HTERT RPE-1 (cell line): ENCODE results near the gene ENDOV.

Source experiments
- in situ Hi-C: fragments of 300-500 bp; cut with MboI; formaldehyde crosslinking; loops from 4 replicates; pipeline ENCODE4 v1.14.3; 2020; ENCODE audit warnings: low sequenced_read_pairs

The ENDOV gene

DNA sequence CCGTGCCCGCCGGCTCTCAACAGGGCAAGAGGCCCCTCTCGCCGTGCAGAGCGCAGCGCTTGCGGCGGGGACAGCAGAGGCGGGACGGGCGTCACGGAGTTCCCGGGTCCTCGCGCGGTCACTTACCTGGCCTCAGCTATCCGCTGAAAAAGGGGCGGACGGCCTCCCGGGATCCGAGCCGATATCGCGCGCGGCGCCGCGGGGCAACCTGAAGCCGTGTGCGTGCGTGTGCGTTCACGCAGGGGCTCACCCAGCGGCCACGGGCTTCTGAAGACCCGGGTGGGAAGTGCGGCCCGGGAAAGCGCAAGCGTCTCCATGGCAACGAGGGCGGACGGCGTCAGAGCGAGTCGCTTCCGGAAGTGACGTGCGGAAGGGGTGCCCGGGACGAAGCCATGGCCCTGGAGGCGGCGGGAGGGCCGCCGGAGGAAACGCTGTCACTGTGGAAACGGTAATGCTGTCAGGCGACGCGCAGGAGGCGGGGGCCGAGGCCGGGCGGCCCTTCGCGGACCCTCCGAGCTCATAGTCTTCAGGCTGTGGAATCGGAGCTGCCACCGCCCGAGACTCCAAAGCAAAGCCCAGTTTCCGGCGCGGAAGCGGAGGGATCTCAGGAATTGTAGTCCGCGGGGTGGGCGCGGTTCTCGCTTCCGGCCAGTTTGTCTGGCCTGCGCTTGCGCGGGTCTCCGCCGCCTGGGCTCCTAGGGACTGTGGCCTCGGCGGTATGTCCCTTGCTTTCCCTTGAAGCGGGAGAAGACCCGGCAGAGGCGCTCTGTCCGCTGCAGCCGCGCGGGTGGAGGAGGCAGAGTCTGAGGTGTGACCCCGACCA is at the start of gene ENDOV:
Gene ENDOV, plus strand, starts transcription at position 365 of the 823 bp plus-strand sequence. Its CDS starts 28 bp downstream, at position 393.
- in situ Hi-C loops: no loop called here

DNA sequence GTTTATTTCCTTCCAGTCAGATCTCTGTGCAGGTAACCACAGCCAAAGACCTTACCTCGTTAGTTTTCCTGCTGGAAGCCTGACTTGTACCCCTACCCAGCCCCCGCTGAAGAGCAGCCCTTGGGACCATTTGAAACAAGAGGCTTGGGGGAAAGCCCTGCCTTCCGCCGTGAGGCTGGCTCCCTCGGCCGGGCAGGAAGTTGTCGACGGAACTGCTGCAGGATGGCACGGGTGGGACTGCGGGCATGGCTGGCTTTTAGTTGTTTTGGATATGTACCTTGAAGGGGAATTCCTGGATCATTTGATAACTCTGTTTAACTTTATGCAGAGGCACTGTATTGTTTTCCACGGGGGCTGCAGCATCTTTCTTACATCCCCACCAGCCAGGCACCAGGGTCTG is 49.0 kb upstream of the ENDOV start:
- in situ Hi-C loops: no loop called here

DNA sequence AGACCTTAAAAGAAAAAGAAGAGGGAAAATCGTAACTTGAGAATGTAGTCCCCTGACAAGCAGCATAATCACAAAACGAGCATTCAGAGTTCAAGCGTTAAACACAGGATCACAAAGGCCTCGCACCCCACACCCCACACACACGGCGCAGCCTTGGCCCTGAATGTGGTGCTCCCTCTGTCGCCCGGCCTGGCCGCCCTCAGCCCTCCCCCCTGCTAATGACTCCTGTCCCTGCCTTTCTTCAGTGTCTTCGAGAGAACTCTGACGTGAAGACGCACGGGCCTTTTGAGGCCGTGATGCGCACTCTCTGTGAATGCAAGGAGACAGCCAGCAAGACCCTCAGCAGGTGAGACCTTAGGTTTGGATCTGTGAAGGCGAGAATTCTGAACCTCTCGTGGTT is 47.5 kb upstream of the ENDOV start:
- in situ Hi-C loops: no loop called here

DNA sequence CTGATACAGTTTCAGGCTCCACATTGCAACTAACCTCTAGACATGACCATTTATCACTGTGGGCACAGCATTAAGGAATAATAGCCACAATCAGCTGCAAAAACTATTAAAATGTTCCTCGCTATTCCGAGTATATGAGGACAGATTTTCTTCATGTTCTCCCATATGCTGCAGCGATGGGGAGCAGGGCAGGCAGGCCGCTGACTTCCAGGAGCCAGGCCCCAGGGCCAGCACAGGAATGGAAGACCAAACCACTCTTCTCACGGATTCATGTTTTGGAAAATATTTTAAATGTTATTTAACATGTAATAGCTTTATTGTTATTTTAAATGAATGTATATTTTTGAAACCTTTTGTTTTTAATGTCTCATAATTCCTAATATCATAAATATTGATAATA is 43.8 kb upstream of the ENDOV start:
- in situ Hi-C loops: no loop called here

DNA sequence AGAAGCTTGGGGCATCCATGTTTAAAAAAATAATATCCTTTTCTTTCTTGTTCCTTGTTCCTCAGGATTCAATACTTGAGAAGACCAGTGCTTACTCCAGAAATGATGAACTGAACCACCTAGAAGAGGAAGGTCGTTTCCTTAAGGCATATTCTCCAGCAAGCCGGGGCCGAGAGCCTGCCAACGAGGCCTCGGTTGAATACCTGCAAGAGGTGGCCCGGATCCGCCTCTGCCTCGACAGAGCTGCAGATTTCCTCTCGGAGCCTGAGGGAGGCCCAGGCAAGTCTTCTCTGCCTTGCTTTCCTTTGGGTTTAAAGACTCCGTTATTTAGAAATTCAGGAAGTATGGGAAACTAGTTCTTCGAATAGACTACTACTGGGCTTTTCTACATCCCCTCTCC is 42.5 kb upstream of the ENDOV start:
- in situ Hi-C loops: no loop called here

DNA sequence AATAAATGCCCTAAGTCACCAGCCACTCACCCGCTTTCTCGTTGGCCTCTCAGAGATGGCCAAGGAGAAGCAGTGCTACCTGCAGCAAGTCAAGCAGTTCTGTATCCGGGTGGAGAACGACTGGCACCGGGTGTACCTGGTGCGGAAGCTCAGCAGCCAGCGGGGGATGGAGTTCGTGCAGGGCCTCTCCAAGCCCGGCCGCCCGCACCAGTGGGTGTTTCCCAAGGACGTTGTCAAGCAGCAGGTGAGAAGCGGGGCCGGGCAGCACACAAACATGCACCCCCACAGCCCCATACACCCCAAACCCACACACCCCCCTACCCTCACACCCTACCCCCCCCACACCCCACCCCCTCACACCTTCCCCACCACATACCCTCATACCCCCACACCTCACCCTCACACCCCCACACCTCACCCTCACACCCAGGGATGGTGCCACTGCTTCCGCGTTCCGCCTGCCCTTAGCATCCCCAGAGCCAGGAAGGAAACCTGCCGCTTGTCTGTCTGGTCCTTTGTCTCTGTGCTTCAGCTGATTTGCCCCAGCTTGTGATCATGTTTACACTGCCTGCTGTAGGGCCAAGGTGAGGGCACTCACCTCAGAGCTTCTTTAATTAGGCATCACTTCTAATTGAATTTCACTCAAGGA is 41.9 kb upstream of the ENDOV start:
- in situ Hi-C loops: no loop called here

DNA sequence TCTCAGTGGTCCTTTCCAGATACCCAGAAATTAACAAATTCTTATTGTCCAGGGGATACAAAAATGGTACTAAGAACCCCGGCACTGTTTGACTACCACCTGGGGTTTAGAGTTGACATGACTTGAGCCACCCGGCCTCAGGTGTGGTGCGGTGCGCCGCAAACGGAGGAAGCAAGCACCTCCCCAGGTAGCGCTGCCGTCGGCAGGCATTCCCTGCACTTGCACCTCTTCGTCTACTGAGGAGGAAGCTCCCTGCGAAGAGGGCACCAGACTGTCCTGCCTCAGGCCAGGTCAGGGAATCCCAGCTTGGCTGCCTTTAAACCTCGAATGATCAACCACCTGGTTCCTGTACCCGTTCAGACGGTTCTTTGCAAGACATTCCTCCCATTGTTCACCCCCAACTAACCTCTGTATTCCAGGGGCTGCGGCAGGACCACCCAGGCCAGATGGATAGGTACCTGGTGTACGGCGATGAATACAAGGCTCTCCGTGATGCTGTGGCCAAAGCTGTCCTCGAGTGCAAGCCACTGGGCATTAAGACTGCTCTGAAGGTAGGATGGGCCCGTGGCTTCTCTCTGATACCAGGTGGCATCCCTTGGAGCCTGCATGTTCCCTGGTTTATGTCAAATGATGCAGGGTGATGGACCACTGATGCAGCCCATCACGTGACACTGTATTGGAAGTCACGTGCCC is 40.8 kb upstream of the ENDOV start:
- in situ Hi-C loops: no loop called here

DNA sequence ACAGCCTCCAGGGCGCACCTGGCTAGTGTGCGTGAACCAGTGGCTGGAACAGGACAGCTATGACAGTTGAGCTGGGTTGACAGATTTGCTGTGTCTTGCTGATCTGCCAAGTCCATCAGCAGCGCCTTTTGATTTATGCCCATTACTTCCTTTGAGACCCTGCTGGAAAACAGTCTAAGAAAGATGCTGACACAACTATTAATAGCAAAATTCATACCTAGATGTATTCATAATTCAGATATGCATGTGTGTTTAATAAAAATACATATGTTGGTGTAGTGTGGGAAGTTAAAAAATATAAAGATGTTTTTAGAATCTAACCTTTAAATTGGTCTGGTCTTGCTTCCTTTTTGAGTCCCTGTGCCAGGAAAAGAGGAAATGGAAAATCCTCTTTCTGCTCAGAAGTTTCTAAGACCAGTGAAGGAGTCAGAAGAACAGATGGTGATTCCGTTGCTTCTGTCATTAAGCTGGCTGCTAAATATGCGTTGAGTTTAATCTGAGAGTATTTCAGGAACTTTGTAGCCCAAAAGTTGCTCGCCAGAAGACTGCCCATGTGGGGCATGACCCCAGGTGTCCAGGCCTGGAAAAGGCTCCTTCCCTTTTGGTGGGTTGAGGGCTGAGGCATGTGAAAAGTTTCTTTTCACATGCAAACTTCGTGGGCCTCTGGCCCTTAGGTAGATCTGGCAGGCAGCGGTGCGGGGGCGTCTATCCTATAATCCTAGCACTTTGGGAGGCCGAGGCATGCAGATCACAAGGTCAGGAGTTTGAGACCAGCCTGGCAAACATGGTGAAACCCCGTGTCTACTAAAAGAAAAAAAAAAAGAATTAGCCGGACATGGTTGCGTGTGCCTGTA is 40.0 kb upstream of the ENDOV start:
- in situ Hi-C loops: no loop called here

DNA sequence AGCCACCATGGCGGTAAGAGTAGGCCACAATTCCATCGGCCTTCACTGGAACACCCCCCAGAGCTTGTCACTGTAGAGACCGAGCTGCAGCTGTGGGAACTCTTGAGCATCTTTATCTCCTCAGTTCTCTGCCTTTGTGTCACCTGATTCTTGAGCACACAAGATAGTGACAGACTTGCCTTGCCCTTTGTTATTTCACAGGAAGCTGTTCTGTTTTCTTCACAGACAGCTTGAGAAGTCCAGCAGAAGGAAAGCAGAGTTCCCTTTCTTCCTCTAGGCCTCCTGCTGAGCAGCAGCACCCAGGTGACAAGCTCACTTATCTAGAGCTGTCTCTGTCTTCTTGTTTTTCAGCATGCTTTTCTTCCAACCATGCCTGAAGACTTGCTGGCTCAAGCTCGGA is 38.4 kb upstream of the ENDOV start:
- in situ Hi-C loops: no loop called here

DNA sequence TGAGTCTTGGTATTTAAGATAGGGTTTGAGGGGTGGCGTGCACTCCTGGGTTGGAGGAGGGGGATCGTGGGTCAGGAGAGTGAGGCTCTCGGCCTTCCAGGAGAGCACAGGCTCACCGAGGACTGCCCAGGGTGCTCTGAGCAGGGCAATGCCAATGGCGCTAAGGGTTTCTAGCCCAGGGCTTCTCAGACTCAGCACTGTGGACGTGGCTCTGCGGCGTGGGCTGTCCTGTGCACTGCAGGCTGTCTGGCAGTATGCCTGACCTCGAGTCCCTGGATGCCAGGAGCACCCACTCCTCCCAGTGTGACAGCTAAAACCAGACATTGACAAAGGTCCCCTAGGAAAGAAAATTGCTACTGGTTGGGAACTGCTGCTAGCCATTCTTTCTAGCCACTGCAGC is 37.2 kb upstream of the ENDOV start:
- in situ Hi-C loops: no loop called here

DNA sequence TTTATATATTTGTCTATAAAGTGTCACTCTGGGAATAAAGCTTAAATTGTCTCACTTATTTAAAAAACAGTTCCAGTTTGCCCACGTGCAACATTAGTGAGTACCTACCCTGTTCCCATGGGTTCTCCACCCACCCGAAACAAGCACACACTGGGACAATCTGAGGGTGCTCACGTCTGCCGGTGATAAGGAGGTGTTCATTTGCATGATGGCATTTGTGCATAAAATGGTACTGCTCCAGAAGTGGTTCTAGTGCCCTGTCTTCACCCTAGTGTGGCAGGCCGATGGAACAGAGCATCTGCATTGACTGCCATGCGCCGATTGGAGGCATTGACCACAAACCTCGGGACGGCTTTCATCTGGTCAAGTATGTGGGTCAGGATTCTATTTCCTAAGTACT is 35.6 kb upstream of the ENDOV start:
- in situ Hi-C loops: no loop called here

DNA sequence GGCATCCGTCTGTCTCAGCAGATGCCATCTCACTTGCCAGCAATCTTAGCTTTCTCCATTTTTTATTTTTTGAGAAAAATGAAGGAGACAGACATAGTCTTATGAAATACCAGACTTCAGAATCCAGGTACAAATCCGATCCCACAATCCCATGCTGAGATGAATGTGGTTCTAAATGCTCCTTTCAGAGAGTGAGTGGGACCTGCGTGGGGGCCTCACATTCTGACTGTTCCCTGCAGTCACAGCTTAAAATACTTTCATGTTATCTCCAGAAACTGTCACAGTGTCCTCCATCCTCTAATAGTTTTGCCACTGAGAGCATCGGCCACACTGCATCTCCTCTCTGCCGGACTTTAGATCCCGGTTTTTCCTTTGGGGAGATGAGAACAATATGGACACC is 34.9 kb upstream of the ENDOV start:
- in situ Hi-C loops: no loop called here

DNA sequence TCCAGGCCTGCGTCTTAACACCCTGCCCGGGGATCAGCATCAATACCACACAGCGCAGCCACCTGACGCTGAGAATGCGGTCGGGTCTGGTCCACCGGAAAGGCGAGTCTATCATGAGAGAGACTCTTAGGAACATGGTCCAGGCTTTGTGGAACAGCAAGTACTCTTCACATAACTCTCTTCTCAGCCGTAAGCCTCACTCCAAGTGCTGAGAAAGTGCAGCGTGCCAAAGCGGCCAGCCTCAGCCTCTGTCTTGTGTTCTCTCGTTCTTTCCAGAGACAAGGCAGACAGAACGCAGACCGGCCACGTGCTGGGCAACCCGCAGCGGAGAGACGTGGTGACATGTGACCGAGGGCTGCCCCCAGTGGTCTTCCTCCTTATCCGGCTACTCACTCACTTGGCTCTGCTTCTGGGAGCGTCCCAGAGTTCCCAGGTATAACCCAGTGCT is 34.4 kb upstream of the ENDOV start:
- in situ Hi-C loops: no loop called here

DNA sequence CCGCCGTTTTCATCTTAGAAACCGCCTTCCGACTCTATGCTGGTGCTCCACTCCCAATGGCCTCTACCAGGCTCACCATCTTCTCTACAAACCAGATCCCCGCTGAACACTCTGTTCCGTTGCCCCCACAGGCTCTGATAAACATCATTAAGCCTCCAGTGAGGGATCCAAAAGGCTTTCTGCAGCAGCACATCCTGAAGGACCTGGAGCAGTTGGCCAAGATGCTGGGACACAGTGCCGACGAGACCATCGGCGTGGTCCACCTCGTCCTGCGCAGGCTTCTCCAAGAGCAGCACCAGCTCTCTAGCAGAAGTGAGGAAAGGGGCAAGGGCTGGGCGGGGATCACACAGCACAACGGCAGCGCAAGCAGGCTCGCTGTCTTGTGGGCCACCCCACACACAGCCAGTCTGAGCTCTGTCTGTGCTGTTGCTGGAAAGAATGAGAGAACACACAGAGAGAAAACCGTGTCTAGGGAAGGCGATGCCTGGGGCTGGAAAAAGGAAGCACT is 33.5 kb upstream of the ENDOV start:
- in situ Hi-C loops: no loop called here

DNA sequence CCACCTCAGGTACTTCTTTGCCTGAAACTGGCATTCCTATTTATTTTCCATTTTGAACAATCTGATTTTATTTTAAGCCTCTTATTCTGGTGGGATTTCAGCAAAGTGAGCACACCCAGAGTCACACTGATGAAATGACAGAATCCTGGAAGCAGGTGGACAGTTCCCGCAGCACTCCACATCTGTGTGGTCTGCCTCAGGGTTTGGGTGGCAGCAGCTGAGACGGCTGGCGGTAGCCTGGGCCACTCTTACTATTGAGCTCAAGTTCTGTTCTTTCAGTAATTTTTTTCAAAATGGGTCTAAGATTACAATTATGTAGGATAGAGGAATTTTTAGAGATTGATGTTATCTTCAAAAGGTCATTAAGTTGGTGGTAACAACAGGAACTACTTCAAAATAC is 32.5 kb upstream of the ENDOV start:
- in situ Hi-C loops: no loop called here

DNA sequence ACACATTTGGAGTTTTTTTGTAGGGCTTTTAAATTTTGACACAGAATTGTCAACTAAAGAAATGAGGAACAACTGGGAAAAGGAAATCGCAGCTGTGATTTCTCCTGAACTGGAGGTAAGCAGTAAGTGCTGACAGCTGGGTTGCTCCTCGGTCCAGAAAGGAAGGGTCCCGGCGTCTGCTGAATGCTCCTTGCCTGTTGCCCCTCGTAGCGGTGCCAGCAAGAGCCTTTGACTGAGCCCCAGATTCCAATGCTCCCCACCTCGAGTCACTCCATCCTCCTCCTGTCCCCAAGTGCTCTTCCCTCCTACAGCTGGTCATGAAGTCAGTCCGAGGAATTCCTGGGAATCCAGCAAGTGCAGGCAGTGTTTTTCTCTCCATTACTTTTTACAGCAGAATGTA is 32.0 kb upstream of the ENDOV start:
- in situ Hi-C loops: no loop called here

DNA sequence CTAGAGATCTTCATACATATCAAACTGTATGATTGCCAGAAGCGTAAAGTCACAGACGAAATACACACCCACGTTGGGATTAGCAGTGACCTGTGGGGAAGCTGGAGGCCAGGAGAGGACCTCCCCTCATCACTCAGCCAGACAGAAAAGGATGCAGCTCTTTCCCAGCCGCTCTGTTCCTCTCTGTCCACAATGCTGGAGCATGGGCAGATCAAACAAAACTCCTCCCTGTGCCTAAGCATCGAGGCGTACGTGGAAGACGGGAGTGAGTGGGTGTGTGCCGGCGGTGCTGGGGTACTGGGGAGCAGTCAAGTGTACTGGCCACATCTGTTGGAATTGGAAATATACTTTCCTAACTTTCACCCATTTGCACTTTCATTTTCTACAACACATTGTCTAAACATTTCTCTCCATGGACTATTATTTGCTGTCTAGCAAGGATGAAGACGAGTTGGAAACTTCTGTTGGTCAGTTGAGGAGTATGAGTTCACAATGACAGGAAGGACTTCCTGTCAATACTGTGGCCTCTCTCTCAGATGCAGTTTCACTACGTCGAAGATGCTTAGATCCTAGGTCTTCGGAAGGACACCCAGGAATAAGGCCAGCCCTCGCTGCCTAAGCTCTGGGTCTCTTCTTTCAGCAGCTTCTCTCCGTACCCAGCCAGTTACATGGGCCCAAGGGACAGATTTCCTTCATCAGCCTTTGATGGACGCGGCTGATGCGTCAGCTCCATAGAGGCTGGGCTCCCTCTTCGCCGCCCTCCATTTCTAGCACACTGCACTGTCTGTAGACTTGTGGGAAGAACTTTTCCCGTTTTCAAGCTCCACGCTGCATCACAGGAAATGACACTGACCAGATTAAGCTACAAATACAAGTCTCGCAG is 30.6 kb upstream of the ENDOV start:
- in situ Hi-C loops: no loop called here

DNA sequence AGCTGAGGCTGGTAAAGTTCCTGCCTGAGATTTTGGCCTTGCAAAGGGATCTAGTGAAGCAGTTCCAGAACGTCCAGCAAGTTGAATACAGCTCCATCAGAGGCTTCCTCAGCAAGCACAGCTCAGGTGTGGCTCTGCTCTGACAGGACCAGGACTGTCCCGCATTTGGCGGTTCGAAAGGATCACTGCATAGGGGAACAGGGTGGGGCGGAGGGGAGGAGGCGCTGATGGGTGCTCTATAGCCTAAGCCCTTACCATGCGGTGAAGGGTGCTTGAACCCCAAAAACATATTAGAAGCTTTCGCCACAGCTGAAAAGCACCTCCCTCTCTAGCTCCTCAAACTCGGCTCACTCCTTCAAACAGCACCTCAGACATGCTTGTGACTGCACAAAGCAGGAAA is 29.9 kb upstream of the ENDOV start:
- in situ Hi-C loops: no loop called here

DNA sequence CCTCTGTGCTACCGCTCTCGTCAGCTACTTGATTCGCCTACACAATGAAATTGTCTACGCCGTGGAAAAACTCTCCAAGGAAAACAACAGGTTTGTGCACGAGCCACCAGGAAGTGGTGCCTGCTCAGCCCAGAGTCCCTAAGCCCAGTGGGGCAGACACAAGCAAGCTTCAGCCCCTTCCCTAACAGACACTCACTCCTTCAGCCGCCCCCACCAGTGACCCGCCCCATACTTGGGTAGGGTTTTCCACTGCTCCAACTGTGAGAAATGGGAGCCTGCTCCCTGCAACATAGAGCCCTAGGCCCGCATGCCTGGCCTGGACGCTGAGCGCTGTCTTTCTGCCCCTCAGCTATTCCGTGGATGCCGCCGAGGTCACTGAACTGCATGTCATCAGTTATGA is 28.6 kb upstream of the ENDOV start:
- in situ Hi-C loops: no loop called here

DNA sequence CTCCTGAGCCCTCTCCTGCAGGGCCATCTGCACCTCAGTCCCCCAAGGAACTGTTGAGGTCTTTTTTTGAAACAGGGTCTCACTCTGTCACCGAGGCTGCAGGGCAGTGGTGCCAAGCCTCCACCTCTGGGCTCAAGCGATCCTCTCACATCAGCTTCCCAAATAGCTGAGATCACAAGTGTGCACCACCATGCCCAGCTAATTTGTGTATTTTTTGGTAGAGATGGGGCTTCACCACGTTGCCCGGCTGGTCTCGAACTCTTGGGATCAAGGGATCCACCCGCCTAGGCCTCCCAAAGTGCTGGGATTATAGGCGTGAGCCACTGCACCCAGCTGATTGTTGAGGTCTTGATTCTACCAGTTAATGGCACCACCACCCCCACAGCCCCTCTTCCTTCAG is 27.9 kb upstream of the ENDOV start:
- in situ Hi-C loops: no loop called here
